CD4-positive, alpha-beta T cell treated with Interleukin-15 for 1 hour (primary cell): ENCODE data around the gene NRG3.

Source experiments
- DNase-seq: peaks from one replicate; pipeline ENCODE4 v3.0.0-alpha.2; 2020

NRG3 gene

DNA sequence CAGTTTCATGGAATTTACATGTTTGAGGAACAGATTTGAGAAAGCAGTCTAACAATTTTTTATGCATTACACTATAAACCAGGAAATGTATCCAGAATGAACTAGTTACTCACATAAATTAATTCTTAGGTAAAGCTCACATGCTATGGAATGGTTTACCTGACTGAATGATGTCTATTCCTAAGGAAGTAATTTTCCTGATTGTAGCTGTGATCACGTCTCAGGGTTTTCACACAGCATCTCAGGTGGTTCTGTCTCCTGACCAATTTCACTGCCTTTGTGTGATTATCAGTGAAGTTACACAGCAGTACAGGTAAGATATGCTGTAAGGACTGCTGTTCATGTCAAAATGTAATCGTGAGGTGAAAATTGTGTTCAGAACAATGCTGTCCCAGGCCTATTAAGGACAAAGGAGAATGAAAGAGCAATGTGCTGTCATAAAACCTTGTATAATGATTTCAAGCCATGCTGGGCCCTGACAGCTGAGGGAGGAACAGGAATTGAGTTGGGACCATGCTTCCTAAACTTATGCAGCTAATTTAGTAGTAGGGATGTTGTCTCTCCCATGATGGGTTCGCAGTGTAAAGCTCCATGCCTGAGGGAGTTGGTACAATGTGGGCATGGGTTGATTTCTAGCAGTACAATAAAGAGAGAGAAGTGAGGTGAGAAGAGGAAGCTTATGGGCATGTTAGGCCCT lies 631.8 kb downstream of the NRG3 start:
- no peak for DNase-seq

DNA sequence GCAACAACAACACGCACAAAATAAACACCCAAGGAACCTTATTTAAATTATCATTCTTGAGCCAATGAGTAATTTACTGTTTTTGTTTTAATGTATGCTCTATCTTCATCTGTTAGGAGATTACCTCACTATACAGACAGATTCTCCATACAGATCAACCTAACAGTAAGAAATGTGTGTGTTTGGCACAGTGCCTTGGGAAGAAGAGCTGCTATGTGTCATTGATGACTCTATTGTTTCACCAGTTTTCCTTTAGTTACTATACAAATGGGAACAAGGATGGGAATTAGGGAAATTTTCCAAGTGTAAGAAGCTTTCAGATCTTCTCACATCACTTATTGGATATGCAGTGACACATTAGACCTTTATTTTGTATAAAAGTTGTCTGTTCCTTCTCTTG lies 640.3 kb downstream of the NRG3 start:
- no peak for DNase-seq

DNA sequence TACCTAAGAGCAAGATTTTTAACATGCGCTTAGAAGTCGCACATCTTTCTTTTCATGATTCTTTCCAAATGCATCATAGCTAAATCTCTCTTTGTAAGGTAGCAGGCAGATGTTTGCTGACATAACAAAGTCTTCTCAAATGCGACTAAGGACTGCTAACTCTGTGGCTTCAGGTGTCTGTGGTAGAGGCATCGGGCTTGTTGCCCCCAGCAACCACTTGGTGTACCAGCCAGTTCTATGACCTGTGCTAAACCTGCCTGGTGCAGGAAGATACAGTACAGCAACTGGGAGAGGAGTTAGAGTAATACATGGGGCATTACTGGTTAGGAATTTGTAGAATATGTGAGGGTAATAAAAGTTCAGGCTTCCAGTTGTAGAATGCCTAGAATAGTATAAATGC lies 654.1 kb downstream of the NRG3 start:
- DNase-seq, result no peak

DNA sequence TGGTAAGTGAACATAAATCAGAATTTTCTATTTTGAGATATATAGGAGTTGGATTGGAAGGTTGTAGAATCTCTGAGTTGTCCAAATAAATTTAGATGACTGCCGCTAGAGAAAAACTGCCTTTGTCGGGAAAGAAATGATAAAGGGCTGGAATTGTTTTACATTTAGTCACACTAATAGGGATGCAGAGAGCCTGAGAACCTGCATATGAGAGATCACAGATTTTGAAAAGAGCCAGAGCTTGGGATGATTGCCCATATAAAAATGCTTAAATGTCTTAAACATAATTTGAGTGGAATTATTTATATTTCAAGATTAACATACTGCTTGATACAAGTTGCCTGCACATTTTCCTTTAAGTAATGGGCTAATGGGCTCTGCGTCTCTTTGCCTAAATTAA lies 660.5 kb downstream of the NRG3 start:
- DNase-seq, result no peak

DNA sequence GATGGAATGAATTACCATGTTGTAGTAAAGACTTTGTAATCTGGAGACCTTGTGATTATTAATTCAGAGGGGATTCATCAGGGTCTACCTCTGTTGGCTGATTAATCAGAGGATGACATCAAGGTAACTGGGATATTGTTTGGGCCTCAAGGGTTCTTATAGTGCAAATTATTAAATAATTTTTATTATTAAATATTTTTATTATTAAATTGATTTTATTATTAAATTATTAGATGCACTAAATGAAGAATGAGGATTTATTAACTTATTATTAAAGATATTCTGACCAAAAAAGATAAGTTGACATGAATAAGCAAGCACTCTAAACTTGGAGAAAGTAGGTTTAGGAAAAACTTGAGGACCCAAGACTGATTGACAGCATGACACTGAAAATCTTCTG lies 661.7 kb downstream of the NRG3 start:
- DNase-seq, result no peak

DNA sequence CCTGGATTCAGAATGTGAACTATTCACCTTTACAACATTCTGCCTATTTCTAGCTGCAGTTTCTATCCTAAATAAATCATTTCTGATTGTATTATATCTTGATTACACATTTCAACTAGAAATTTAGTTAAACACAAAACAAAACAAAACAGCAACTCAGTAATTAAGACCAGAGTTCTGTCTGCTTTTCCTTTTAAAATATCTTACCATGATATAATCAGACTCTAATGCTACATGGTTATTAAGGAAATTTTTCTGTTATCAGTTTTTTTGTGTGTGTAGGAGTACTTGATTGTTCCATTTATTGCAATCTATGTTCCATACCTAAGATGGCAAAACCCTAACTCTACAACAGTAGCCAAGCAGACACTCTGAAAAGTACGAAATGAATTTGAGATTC lies 663.3 kb downstream of the NRG3 start:
- DNase-seq, result no peak

DNA sequence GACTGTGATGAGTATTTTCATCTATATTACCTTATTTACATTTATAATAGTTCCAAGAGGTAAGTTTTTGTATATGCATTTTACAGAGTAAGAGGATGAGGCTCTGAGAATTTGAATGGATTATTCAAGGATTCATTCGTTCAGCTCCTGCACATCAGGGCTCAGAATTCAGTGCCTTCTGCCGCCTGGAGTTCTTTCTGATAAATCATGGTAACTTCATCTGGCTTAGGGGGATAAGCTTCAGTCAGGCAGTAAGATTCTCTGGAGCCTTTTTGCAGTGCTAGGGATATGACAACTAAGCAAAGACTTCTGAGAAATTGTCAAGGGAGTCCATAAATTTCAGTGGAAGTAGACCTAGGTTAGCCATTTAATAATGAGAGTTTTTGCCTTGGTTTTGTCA lies 668.6 kb downstream of the NRG3 start:
- no peak for DNase-seq

DNA sequence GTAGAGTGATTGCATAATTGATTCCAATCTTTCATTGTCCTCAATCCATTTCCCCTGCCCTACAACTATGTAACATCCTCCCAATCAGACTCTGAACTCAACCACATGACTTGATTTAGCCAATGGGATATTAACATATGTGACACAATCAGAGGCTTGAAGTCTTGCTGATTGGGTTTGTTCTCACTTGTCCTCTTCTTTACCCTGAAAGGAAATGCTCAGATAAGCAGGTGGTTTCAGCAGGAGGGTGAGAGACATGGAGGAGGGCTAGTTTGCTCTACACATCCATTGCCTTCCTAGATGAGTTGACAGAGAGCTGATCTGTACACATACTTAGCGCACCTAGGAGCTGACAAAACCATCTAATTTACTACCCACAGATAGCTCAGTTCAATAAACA lies 669.4 kb downstream of the NRG3 start:
- no peak for DNase-seq

DNA sequence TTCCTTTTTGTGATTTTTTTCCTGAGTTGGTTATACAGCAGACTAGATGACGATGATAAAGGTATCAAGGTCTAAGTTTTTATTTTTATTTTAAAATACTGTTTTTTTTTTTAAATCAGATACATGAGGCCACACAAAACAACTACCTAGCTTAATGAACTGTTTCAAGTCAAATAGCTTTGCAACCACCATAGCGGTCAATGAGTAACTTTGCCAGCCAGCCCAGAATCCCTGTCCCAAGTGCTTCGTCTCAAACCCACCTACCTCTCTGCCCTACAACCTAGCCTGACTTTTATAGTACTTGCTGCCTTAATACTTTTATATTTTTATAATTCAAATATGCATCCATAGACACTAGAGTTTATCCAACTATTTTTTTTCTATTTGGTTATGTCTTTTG lies 676.5 kb downstream of the NRG3 start:
- DNase-seq, result no peak

DNA sequence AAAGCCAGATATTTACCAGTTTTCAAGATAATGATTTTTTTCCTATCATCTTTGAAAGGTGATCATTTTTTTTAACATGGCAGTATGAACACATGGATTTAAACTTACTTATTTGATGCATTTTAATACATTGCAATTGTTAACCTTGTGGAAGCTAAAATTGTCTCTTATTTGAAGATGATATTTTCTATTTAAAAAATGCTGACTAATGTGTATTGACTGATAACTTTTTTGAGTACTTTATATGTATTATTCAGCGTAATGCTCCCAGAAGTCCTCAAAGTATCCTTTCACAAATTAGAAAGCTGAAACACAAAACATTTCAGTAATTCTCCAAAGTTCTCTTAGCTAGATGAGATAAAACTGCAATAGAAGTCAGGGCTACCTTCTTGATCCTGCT lies 677.3 kb downstream of the NRG3 start:
- no peak for DNase-seq

DNA sequence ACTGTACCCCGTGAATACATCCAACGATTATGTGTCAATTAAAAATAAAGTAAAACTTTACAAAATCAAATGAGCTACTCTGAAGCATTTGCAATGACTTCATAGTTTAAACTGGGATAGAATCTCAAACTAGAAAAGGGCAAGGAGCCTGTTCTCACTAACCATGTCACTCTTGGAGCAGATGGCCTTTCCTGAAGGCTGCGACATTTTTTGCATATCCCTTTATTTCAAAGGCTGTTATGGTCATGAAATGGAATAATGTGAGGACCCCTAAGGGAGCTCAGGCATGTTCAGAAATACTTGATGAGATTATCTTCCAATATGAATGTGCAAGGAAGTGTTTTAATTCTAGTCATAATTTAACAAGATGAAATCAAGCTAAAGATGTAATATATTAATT lies 679.4 kb downstream of the NRG3 start:
- no peak for DNase-seq

DNA sequence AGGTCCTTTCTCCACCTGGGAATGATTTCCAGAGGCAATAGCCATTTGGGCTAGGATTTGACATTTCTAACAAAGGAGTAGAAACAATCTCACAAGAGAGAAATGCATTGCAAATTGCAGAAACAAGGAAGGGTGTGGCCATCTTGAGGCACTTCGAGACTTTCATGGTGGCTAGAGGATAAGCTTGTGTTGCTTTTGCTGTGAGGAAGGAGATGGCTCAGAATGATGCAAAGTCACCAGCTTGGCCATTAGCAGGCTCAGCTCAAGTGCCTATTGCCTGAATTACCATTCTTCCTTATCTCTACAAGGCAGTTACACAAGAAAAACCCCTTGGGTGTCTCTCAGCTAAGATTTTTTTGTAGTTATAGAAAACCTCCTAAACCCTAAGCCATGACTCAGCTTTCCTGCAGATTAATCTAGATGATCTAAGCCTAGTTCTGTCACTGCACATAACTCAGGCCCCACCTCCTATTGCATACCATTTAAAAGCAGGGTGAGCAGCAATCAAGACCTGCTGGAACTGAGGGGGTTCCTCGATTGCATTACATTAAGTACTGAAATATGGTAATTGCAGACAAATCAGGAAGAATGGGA lies 683.1 kb downstream of the NRG3 start:
- DNase-seq, result no peak

DNA sequence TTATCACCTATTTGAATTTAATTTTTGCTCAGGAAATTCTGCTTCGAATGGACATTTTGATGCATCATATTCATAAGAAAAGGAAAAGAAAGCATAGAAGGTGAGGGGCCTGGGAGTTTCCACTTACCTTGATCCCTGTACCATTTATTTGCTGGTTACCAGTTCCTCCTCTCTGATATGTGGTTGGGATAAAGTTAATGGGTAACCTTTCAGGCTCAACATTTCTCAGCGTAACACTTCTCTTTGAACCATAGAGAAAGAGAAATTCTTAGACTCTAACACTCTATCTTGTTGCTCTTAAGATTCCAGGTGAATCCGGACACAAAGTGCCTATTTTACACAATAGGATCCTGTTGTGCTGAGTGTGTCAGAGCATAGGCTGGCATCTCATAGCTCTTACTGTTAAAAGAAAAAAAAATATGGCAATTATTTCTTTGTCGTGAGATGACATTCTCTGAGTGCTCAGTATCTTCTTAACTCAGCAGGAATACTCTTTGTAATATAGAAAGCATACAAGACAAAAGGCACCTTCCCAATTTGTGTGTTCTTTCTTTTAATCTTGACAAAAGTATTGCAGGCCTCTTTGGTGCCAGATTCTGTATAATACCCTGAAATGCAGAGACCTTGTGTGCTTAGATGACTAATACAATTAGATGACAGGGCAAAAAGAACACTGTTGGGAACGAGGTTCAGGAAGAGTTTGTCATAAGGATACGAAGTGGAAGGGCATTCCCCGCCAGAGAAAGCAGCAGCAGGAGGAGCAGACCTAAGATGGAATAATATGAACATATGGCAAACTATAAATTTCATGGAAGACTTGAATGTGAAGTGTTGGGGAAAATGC lies 689.6 kb downstream of the NRG3 start:
- DNase-seq, result no peak

DNA sequence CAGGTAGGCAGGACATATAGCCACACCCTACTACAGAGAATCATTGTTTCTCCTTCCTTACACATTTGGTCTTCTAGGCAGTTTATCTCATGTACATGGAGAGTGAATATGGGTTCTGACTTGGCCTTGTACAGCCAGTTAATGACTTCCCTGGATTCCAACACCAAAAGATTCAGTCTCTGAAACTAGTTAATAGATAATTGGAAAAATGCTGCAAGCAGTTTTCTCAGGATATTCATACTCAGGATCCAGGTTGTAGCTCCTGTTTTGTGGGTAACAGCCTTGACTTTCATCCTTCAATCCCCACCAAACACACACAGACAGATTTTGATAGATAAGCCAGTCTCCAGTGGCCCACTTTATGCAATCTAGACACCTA lies 690.2 kb downstream of the NRG3 start:
- DNase-seq, result no peak

DNA sequence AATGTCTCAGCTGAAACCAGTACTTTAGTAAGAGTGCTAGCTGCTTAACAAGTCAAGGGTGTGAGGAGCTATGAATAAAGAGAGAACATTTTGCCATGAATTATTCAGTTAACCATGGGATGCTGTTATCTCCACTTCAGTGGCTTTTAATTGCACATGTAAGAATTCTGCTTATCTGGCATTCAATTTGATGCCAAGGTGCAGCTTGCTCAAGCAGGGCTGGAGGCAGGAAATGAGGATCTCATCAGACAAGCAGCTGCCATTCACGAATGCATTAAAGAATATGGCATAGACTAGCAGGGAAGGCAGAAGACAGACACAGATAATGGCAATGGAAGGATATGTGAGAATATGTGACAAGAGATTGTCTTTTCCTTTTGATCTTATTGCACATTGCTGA lies 697.8 kb downstream of the NRG3 start:
- no peak for DNase-seq

DNA sequence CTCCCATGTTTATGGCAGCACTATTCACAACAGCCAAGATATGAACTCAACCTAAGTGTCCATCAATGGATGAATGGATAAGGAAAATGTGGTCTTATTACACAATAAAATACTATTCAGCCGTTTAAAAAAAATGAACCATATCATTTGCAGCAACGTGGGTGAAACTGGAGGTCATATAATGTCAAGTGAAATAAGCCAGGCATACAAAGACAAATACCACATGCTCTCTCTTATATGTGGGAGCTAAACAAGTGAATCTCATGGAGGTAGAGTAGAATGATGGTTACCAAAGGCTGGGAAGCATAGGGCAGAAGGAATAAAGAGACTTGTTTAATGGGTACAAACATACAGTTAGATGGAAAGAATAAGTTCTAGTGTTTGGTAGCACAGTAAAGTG lies 699.1 kb downstream of the NRG3 start:
- DNase-seq, result no peak

DNA sequence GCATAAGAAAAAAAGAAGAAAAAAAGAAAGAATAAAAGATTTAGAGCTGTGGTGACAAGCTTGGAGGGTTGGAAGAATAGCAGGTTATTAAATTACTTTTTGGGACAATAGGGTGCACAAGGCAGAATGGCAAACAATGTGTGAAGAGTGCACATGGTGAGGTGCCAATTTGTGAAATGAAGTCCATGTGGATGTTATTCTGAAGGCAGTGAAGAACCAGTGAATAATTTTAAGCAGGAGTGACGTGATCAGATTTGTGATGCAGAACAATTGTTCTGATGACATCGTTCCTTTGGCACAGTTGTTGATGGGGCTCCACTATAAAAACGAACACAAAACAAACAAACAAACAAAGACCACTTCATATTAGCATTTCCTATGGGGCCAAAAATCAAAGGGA lies 700.3 kb downstream of the NRG3 start:
- no peak for DNase-seq

DNA sequence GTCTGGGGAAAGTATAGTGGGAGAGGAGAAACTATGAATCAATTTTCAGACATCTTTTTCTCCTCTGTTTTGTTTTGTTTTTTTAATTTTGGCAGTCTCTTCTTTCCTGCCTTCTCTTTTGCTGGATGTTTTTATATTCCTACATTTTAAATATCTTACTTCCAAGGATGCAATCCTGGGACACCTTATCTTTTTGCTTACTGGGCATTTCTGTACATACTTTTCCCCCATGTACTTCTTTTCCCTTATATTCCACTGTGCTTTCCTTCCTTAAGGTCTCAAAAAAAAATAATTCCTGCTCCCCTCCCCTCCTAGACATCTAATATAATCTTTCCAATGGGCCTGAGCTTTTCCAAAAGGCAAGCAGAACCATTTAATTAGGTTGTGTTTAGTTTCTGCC lies 701.1 kb downstream of the NRG3 start:
- no peak for DNase-seq

DNA sequence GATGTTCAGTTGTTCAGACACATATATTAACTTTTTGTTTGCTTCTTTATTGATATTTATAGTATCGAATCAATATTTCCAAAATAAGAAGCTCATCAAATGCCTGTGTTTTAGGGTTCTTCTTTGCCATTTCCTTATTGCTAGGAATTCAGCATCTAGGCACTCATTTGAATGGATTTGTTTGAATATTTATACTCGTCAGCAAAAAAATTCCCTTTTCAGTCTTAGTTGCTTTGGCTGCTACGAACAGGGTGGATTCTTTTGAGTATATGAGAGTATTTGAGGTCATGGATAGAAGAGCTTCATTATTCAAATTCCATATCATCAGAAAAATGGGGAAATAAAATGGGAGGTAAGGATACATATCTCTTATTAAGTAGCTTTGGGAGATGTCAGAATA lies 706.9 kb downstream of the NRG3 start:
- no peak for DNase-seq

DNA sequence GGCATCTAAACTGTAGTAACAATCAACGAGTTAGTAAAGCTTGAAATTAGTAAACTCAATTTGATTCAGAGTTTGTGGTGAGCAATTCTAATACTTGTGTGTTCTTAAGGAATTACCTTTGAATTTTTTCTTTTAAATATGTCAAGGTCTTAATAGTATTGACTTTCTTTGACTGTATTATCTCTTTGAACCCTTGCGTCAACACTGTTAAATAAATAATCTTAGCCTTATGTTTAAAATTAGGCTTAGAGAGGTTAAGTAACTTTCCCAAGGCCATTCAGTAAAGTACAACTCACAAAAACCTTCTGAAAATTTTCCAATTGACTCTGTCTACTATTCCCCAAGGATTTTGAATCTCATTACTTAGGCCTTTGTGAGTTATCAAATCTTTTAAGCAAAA lies 716.4 kb downstream of the NRG3 start:
- DNase-seq, result no peak

DNA sequence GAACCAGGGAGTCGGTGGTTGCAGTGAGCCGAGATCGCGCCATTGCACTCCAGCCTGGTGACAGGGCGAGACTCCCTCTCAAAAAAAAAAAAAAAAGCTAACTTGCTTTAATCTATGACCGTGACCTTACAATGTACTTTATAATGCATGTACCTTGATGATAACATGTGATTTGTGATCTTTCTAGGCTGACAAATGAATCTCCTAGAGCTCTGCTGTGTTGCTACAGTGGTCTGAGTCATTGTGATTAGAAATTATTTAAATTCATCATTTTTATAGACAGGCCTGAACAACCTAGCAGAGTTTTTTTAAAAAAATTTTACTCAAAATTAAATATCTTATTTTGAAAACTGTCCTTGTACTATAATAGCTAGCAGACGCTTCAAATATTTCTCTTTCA lies 722.8 kb downstream of the NRG3 start:
- no peak for DNase-seq

DNA sequence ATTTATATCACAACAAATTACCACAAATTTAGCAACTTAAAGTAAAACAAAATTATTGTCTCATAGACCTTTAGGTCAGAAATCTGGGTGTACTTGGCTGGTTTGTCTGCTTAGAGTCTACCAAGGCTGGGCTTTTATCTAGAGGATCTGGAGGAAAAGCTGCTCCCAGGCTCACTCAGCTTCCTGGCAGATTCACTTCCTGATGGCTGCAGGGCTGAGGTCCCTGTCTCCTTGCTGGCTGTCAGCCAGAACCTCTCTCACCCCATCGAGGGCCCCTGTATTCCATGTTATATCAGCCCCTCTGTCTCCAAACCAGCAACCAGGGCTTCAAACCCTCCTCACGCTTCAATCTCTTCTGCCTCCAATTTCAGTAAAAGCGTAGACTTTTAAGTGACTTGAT lies 734.9 kb downstream of the NRG3 start:
- no peak for DNase-seq

DNA sequence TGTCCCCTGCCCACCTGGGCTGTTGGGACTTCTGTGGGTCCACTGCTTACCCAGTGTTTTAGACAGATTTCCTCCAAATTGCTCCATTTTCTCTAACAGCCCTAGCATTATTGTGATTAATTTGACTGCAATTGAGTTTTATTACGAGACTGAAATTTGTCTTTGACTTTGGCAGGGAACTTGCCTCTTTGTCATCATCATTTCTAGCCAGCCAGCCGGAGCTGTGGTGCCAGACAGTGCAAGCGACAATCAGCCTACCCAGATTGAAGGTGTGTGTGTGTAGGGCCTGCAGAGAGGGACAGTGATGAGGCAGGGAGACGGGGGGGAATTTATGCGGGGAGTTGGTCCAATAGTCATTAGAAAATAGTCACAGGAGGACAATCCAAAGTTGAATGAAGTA lies 743.0 kb downstream of the NRG3 start:
- no peak for DNase-seq

DNA sequence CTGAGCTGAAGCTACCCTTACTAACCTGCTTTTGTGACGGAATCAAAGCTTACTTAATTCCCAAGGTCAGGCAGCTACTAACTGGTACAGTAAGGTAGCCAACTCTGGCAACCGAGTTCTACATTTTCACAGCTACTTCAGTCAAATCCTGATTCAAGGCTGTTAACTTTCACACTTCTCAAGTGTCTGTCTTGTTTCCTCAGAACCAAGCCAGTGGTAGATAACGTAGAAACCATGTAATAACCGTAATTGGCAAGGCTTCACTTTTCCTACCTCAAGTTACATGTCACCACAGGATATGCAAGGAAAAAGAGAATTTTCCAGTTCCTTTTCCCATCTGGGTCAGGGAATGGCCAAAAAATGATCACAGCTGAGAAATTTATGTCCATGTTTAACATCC lies 746.7 kb downstream of the NRG3 start:
- no peak for DNase-seq

DNA sequence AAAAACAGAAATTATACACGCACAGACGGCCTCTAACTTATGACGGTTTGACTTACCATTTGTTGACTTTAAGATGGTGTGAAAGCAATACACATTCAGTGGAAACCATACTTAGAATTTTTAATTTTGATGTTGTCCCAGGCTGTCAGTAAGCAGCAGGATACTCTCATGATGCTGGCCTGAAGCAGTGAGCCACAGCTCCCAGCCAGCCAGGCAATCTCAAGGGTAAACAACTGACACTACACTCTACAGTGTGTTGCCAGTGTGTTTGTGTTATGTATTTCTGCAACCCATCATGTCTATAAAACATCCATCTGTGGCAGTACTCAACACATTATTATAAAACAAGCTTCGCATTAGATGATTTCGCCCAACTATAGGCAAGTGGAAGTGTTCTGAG lies 747.5 kb downstream of the NRG3 start:
- no peak for DNase-seq
